Epithelial cell of esophagus (primary cell): ENCODE data around the gene SALL3.

Source experiments
- DNase-seq: peaks from one replicate; pipeline ENCODE4 v3.0.0; 2010; ENCODE audit warnings: low read depth
- H3K4me3 ChIP-seq: 2 replicates; pipeline ENCODE4 v1.5.1; 2011; ENCODE audit warnings: mild to moderate bottlenecking, low read length, control low read depth
- TF ChIP-seq, protein P1 (sequence below): IDR thresholded peaks from 2 replicates; pipeline ENCODE4 v1.5.1; 2011; ENCODE audit warnings: low read depth, mild to moderate bottlenecking, low read length, control low read depth, inconsistent platforms; ENCODE audit not compliant: insufficient read depth; ENCODE audit errors: missing control alignments

SALL3 gene

DNA sequence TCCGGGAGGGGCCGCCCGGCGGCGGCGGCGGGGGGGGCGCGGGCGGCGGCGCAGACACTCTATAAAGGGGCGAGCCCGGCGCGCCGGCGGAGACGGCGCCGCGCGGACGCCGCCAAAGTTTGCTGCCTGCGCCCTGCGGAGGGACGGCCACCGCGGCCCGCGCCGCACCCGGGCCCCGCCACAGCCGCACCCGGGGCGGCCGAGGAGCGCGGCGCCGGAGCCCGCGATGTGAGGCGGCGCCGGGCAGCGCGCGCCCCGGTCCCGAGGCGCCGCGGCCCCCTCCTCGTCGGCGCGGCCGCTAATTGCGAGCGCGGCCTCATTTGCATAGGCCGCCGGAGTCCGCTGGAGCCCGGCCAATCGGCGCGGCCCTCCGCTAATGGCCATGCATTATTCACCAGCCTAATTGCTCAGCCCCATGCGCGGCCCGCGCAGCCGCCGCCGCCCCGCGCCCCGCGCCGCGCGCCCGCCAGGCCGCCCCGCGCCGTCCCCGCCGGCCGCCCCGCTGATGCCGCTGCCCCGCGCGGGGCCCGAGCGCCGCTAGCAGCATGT is at the start of gene SALL3:
Gene SALL3 (plus strand): TSS at position 89 of the 549 bp plus-strand sequence. CDS start 457 bp downstream, at position 546.
- TF ChIP-seq, protein P1, sequence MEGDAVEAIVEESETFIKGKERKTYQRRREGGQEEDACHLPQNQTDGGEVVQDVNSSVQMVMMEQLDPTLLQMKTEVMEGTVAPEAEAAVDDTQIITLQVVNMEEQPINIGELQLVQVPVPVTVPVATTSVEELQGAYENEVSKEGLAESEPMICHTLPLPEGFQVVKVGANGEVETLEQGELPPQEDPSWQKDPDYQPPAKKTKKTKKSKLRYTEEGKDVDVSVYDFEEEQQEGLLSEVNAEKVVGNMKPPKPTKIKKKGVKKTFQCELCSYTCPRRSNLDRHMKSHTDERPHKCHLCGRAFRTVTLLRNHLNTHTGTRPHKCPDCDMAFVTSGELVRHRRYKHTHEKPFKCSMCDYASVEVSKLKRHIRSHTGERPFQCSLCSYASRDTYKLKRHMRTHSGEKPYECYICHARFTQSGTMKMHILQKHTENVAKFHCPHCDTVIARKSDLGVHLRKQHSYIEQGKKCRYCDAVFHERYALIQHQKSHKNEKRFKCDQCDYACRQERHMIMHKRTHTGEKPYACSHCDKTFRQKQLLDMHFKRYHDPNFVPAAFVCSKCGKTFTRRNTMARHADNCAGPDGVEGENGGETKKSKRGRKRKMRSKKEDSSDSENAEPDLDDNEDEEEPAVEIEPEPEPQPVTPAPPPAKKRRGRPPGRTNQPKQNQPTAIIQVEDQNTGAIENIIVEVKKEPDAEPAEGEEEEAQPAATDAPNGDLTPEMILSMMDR = no peak
- H3K4me3 ChIP-seq = no peak within 1 kb of the TSS
- DNase-seq = no peak

DNA sequence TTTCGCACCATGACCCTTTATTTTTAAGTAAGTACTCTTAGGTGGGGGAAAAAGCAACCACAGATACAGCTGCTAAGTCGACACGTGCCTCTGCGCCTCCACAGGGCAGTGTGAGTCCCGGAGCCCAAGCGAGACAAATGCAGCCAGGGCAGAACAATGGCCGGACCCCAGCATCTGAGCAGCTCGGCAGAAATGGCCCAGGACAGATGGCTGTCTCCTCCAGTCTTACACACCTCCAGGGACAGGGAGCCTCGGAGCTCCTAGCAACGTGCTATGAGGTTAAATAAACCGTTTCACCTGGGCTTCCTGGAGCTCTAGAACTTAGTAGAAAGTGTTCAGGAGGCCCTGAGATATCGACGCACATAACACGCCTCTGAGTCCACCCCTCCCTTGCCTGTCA is 47.3 kb upstream of the SALL3 start:
- TF ChIP-seq, protein P1 = no peak
- DNase-seq = no peak

GRCh38 chr18:78934003-78934402 is 45.6 kb upstream of the SALL3 start:
- no peak for DNase-seq
- no peak overlapping the region for H3K4me3 ChIP-seq
- TF ChIP-seq, protein P1 = no peak

More for the DNA sequence above, 47.3 kb upstream of the SALL3 start:
- H3K4me3 ChIP-seq = no peak overlapping the region

DNA sequence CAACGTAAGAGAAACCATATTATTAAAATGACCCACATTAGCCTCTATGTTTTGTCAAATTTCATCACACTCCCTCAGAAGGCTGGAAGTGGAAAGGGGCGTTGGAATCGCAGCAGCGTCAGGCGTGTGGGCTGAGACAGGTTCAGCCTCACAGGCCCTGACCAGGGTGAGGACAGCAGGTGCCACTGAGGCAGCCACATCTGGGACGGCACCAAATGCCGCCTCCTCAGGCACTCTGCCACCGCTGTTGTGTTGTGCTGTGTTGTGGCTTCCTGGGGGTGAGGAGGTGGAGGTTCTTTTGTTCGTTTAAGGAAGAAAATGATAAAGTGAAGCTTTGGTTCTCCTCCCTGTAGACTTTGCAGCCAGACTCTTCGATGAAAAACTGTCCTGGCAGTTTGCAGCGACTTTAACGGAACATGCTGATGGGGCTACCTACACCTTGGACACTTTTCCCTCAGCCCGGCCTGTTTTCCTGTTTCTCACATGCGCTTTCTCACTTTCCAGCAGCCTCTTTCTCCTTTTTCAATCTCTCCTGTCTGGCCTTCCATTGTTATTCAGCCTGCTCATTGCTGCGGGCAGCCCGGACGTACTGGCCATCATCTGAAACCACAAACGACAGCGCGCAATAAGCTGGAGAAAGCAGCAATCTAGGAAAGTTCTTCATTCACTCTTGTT is 44.9 kb upstream of the SALL3 start:
- no peak overlapping the region for H3K4me3 ChIP-seq
- TF ChIP-seq, protein P1 = no peak
- no peak for DNase-seq

- H3K4me3 ChIP-seq = no peak overlapping the region
- no peak for DNase-seq
- TF ChIP-seq, protein P1 = no peak
These were observed 44.2 kb upstream of the SALL3 start for GRCh38 chr18:78935406-78935805.

DNA sequence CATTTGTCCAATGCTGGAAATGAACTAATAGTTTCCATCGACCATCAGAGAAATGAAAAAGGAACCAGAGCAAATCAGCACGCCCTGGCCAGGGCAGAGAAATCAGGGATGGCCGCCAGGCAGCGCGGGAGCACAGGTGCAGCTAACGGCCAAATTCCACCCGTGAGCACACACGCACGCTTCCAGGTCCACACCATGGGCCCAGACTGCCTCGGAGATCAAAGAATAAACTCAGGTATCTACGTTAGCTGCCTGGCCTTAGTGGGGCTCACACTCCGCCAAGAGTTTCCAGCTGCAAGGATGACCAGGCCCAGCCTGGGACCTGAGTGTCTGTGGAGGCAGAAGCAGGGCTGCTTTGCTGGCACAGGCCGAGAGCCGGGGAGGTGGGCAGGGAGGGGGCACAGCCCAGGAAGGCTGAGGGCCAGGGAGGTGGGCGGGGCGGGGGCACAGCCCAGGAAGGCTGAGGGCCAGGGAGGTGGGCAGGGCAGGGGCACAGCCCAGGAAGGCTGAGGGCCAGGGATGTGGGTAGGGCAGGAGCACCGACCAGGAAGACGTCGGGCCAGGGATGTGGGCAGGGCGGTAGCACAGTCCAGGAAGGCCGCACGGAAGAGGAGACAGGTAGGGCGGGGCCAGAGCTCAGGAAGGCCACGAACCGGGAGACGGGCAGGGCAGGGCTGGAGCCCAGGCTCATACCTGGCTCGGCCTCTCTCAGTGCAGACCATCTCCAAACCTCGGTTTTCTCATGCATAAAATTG is 43.2 kb upstream of the SALL3 start:
- no peak for DNase-seq
- TF ChIP-seq, protein P1 = no peak
- no peak overlapping the region for H3K4me3 ChIP-seq
